Thyroid gland (tissue), 4 donors: Measurements from ENCODE around the gene RAB36. TPM values are rescaled to one million over a fixed set of nuclear protein-coding genes. Genes with fewer than 3 reads are reported as not detected.

Experiments
- DNase-seq, 2 donors: peaks; one replicate each; pipeline ENCODE4 v3.0.0-alpha.2; 2019
- H3K27ac ChIP-seq, 3 donors: fragments of 200-600 bp; sonication (generic); 1 replicate in 2 of 3; 2 replicates in 1 of 3; pipeline ENCODE4 v1.5.1; 2016 to 2019; ENCODE audit warnings: mild to moderate bottlenecking in 1 of 3, moderate library complexity in 1 of 3
- H3K27me3 ChIP-seq: fragments of 200-600 bp; sonication (generic); one replicate; pipeline ENCODE4 v1.5.1; 2019
- H3K36me3 ChIP-seq, 2 donors: fragments of 200-600 bp; sonication (generic); one replicate each; pipeline ENCODE4 v1.5.1; 2016 to 2019
- H3K4me1 ChIP-seq, 2 donors: fragments of 200-600 bp; sonication (generic); one replicate each; pipeline ENCODE4 v1.5.1; 2017 to 2019
- H3K4me3 ChIP-seq, 3 donors: fragments of 200-600 bp; sonication (generic); replicated peaks in 1 of 3; 1 replicate in 2 of 3; 2 replicates in 1 of 3; pipeline ENCODE4 v1.5.1; 2016; ENCODE audit warnings: mild to moderate bottlenecking in 1 of 3
- H3K9me3 ChIP-seq: fragments of 200-600 bp; sonication (generic); one replicate; pipeline ENCODE4 v1.5.1; 2017
- CTCF ChIP-seq, 6 experiments: fragments of 200-600 bp in 3 of 6; fragments of 450-650 bp in 3 of 6; sonication (generic) in 3 of 6; IDR thresholded peaks; one replicate each; pipeline ENCODE4 v1.5.1; 2016 to 2019; ENCODE audit warnings: antibody characterized with exemption in 6 of 6, mild to moderate bottlenecking in 2 of 6, inconsistent platforms in 1 of 6, moderate library complexity in 1 of 6
- POLR2A ChIP-seq, 2 donors: fragments of 450-650 bp; IDR thresholded peaks; one replicate each; pipeline ENCODE4 v1.6.1; 2017; ENCODE audit warnings: antibody characterized with exemption in 2 of 2, mild to moderate bottlenecking in 2 of 2, moderate library complexity in 1 of 2
- WGBS, 2 donors: methylation state at CpG; one replicate each; pipeline ENCODE4 v1.1.5; 2017; 5-methylcytosine and 5-hydroxymethylcytosine counted together
- intact Hi-C: fragments of 100-400 bp; cut with DNase I; formaldehyde crosslinking; loops from one replicate; pipeline ENCODE4 v1.15.1; 2023
- total RNA-seq, 4 donors: library from RNA; depleted of rRNA; stranded (reverse); fragments of >200 nt; gene quantifications; one replicate each; pipeline ENCODE4 v1.2.3, GENCODE V29; 2016

The RAB36 gene
- total RNA-seq, 4 donors from 2014 or later: 10.9 to 33.4 (median 27.8) TPM

- intact Hi-C loops: no loop called here
- H3K27ac ChIP-seq: no peak overlapping the region
- H3K4me1 ChIP-seq: no peaks in the 10 kb centered on the region
- H3K36me3 ChIP-seq: no peaks in the 10 kb centered on the region
- DNase-seq: no peak
- H3K9me3 ChIP-seq: no peaks in the 10 kb centered on the region
- H3K4me3 ChIP-seq: no peak overlapping the region
- TF ChIP-seq POLR2A (IDR thresholded peaks at IDR 0.05) (no peak), CTCF (IDR thresholded peaks at IDR 0.05) (no peak)
- 66 to 90% methylated on average over 9 to 11 of the region's 15 CpGs for WGBS, 2 donors
- no peaks in the 10 kb centered on the region for H3K27me3 ChIP-seq
These were observed 25.5 kb upstream of the RAB36 start for GRCh38 chr22:23119494-23120414.

GRCh38 chr22:23120415-23120899, 24.8 kb upstream of the RAB36 start:
- TF ChIP-seq CTCF (IDR thresholded peaks at IDR 0.05) (no peak), POLR2A (IDR thresholded peaks at IDR 0.05) (no peak)
- no peaks in the 10 kb centered on the region for H3K36me3 ChIP-seq
- no peaks in the 10 kb centered on the region for H3K4me1 ChIP-seq
- no peak overlapping the region for H3K27ac ChIP-seq
- H3K4me3 ChIP-seq: no peak overlapping the region
- DNase-seq: no peak
- no peaks in the 10 kb centered on the region for H3K27me3 ChIP-seq
- H3K9me3 ChIP-seq: no peaks in the 10 kb centered on the region
- intact Hi-C loops: no loop called here
- 95 to 97% methylated on average over 7 of the region's 7 CpGs for WGBS, 2 donors

- H3K4me1 ChIP-seq: no peaks in the 10 kb centered on the region
- DNase-seq: no peak
- 85 to 95% methylated on average over 4 of the region's 4 CpGs for WGBS, 2 donors
- no peaks in the 10 kb centered on the region for H3K27me3 ChIP-seq
- H3K9me3 ChIP-seq: no peaks in the 10 kb centered on the region
- H3K36me3 ChIP-seq: no peaks in the 10 kb centered on the region
- intact Hi-C loops: no loop called here
- H3K27ac ChIP-seq: no peak overlapping the region
- H3K4me3 ChIP-seq: no peak overlapping the region
- TF ChIP-seq POLR2A (IDR thresholded peaks at IDR 0.05) (no peak), CTCF (IDR thresholded peaks at IDR 0.05) (no peak)
These were observed 24.3 kb upstream of the RAB36 start for GRCh38 chr22:23121000-23121421.

- DNase-seq: no peak
- Histone ChIP-seq H3K27ac (no peak overlapping the region), H3K9me3 (no peaks in the 10 kb centered on the region), H3K27me3 (no peaks in the 10 kb centered on the region), H3K36me3 (no peaks in the 10 kb centered on the region), H3K4me1 (no peaks in the 10 kb centered on the region), H3K4me3 (no peak overlapping the region)
- no peak for TF ChIP-seq POLR2A (IDR thresholded peaks at IDR 0.05)
- intact Hi-C loops: no loop called here
- 90 to 93% methylated on average over 9 of the region's 9 CpGs for WGBS, 2 donors
These were observed 23.9 kb upstream of the RAB36 start for GRCh38 chr22:23121424-23121823.

GRCh38 chr22:23122216-23122957, 22.9 kb upstream of the RAB36 start:
- 89 to 93% methylated on average over 9 to 11 of the region's 13 CpGs for WGBS, 2 donors
- TF ChIP-seq POLR2A (IDR thresholded peaks at IDR 0.05) (no peak), CTCF (IDR thresholded peaks at IDR 0.05) (no peak)
- Histone ChIP-seq H3K36me3 (no peaks in the 10 kb centered on the region), H3K4me1 (no peaks in the 10 kb centered on the region), H3K4me3 (no peak overlapping the region), H3K9me3 (no peaks in the 10 kb centered on the region), H3K27me3 (no peaks in the 10 kb centered on the region), H3K27ac (no peak overlapping the region)
- intact Hi-C loops: no loop called here
- no peak for DNase-seq
